ENCODE data around the gene NFKBIE.

The NFKBIE gene

GRCh38 chr6:44257025-44257752, 8.2 kb downstream of the NFKBIE start, which contains the start of gene SLC35B2:
Gene SLC35B2, minus strand, starts transcription at chr6:44257528. Its CDS starts 118 bp downstream, at chr6:44257410.
- DNase-seq, result peak; percentile 73

- DNase-seq, result no peak
Observed at GRCh38 chr6:44256775-44257024, 8.7 kb downstream of the NFKBIE start.

GRCh38 chr6:44255871-44256774, 9.2 kb downstream of the NFKBIE start:
- DNase-seq, result no peak

- no peak for DNase-seq
Observed at GRCh38 chr6:44255105-44255808, 10.1 kb downstream of the NFKBIE start.

- DNase-seq, result no peak
Observed at GRCh38 chr6:44254191-44255104, 10.9 kb downstream of the NFKBIE start.

- peak; percentile 35 for DNase-seq
Observed at GRCh38 chr6:44253307-44254101, 11.8 kb downstream of the NFKBIE start.

GRCh38 chr6:44251576-44252524, 13.5 kb downstream of the NFKBIE start:
- no peak for DNase-seq

- no peak for DNase-seq
Observed at GRCh38 chr6:44250718-44251123, 14.6 kb downstream of the NFKBIE start.

GRCh38 chr6:44250067-44250717, 15.2 kb downstream of the NFKBIE start:
- DNase-seq, result no peak

GRCh38 chr6:44249082-44249748, 16.1 kb downstream of the NFKBIE start:
- no peak for DNase-seq

GRCh38 chr6:44248579-44248978, 16.8 kb downstream of the NFKBIE start:
- DNase-seq, result no peak

- DNase-seq, result peak; percentile 27
Observed at GRCh38 chr6:44247338-44248302, 17.7 kb downstream of the NFKBIE start.

- DNase-seq, result peak; percentile 99
Observed at GRCh38 chr6:44246663-44247337, 18.6 kb downstream of the NFKBIE start, which contains the start of gene HSP90AB1. Gene HSP90AB1, plus strand, starts transcription at chr6:44247101. Its CDS starts 1,529 bp downstream, at chr6:44248630.

- DNase-seq, result peak; percentile 81
Observed at GRCh38 chr6:44245912-44246662, 19.3 kb downstream of the NFKBIE start.

- DNase-seq, result no peak
Observed at GRCh38 chr6:44245391-44245911, 19.9 kb downstream of the NFKBIE start.

- no peak for DNase-seq
Observed at GRCh38 chr6:44243345-44243744, 22.0 kb downstream of the NFKBIE start.

Data from HCEC 1CT (cell line).